Measurements from ENCODE around the gene HOXD4. TPM values are rescaled to one million over a fixed set of nuclear protein-coding genes. Genes with fewer than 3 reads are reported as not detected.

Gene HOXD4
- total RNA-seq, 4 donors from 2014 or later, result 1.9 to 3.1 TPM; not detected in 2

DNA sequence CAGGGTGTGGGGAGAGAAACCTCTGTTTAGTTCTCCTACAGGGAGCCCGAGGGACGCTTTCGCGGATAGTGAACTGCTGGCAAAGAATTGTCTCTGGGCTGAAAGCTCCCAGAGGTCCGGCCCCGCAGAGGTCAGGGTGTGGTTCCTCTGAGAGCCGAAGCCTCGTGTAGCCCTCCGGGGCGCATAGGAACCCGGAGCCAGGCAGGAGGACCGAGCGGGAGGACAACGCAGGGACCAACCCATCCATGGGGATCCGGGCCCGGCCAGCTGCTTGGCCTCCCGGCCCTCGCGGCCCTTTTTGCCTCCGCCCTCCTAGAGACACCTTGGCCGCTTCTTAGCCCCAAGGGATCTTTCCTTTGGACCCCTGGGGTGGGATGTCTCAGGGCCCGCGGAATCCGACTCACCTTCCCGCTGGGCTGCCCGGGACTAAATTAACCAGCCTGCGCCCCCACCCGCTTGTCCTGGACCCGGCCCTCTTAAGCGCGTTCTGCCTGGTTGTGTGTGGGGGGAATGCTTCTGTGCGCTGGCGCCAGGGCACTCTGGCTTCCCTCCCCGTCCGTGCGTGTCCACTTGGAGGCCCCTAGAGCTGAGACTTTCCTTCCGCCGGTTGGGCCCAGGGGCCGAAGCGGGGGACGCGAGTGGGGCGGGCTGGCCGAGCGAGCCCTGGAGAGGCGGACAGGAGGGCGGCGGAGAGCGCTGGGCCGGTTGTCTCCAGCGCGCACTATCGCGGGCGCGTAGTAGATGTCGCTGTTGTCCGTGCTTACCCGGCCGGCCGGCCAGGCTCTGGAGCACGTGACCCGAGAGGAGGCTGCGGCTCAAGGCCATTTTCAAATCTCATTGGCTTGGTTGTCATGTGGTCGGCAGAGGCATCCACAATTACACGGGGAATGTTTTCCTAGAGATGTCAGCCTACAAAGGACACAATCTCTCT lies 35.2 kb upstream of the HOXD4 start, which contains the start of gene HOXD10:
Gene HOXD10 (plus strand): TSS at position 896 of the 931 bp plus-strand sequence. CDS start 56 bp downstream, outside the sequence.
- Histone ChIP-seq H3K27me3 (peaks cover 100% of the 10 kb centered on the region), H3K4me3 (peak within 1 kb of the TSS; percentile 35), H3K9me3 (no peaks in the 10 kb centered on the region), H3K36me3 (no peaks in the 10 kb centered on the region), H3K4me1 (peaks cover 14% of the 10 kb centered on the region), H3K27ac (peak within 1 kb of the TSS; percentile 31)
- 11% methylated on average over 38 of the region's 66 CpGs for WGBS
- no peak for DNase-seq (ENCODE audit: low spot score in 2 of 2)
- TF ChIP-seq POLR2AphosphoS5 (IDR thresholded peaks at IDR 0.05) (no peak), EP300 (IDR thresholded peaks at IDR 0.05) (no peak), POLR2A (IDR thresholded peaks at IDR 0.05) (no peak)
- TF ChIP-seq, protein P1, sequence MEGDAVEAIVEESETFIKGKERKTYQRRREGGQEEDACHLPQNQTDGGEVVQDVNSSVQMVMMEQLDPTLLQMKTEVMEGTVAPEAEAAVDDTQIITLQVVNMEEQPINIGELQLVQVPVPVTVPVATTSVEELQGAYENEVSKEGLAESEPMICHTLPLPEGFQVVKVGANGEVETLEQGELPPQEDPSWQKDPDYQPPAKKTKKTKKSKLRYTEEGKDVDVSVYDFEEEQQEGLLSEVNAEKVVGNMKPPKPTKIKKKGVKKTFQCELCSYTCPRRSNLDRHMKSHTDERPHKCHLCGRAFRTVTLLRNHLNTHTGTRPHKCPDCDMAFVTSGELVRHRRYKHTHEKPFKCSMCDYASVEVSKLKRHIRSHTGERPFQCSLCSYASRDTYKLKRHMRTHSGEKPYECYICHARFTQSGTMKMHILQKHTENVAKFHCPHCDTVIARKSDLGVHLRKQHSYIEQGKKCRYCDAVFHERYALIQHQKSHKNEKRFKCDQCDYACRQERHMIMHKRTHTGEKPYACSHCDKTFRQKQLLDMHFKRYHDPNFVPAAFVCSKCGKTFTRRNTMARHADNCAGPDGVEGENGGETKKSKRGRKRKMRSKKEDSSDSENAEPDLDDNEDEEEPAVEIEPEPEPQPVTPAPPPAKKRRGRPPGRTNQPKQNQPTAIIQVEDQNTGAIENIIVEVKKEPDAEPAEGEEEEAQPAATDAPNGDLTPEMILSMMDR (IDR thresholded peaks at IDR 0.05), result no peak

DNA sequence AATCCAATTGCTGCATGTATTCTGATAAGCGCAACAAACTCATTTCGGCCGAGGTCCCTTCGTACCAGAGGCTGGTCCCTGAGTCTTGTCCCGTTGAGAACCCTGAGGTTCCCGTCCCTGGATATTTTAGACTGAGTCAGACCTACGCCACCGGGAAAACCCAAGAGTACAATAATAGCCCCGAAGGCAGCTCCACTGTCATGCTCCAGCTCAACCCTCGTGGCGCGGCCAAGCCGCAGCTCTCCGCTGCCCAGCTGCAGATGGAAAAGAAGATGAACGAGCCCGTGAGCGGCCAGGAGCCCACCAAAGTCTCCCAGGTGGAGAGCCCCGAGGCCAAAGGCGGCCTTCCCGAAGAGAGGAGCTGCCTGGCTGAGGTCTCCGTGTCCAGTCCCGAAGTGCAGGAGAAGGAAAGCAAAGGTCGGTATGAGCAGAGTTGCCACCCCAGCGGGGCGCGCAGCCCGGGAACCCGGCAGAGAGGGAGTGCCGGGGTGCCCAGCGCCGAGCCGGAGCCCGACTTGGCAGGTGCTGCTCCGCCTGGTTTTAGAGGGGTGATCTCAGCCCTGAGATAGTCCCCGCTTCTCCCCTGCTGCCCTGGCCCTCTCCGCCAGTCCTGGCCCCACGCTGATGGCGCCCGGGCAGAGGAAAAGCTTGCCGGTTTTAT lies 34.1 kb upstream of the HOXD4 start:
- Histone ChIP-seq H3K36me3 (no peaks in the 10 kb centered on the region), H3K27me3 (peaks cover 100% of the 10 kb centered on the region), H3K9me3 (no peaks in the 10 kb centered on the region), H3K27ac (no peak overlapping the region), H3K4me1 (peaks cover 20% of the 10 kb centered on the region), H3K4me3 (peak overlapping the region; percentile 35)
- no peak for DNase-seq (ENCODE audit: low spot score in 2 of 2)
- WGBS, result 30% methylated on average over 4 of the region's 40 CpGs
- TF ChIP-seq POLR2AphosphoS5 (IDR thresholded peaks at IDR 0.05) (no peak), EP300 (IDR thresholded peaks at IDR 0.05) (no peak), POLR2A (IDR thresholded peaks at IDR 0.05) (no peak)
- TF ChIP-seq, protein P1 (IDR thresholded peaks at IDR 0.05), result no peak

DNA sequence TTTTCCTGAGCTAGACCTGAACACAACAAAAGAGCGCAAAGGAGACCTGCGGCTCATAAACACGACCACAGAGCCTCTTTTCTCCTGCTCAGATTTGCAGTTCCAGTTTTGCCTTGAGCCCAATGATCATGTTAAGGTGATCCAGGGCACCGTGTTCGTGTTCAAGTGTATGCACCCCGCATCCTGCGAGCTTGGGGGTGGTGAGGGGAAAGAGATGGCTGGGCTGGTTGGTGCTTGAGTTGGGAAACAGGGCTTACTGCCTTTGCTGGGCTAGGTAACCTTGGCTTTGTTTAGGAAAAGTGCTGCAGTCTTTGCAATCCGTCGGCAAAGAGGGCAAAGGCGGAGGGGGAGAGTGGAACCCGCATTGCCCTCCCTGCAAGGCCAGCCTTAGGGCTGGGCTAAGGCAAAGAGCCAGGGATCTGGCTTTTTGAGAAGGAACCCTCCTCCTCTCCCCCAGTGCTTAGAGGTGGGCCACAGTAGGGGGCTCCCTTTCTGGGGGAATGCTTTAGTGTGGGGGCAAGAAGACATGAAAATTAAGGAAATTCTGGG lies 33.5 kb upstream of the HOXD4 start:
- Histone ChIP-seq H3K9me3 (no peaks in the 10 kb centered on the region), H3K36me3 (no peaks in the 10 kb centered on the region), H3K4me3 (peak overlapping the region; percentile 35), H3K4me1 (peaks cover 26% of the 10 kb centered on the region), H3K27ac (no peak overlapping the region), H3K27me3 (peaks cover 100% of the 10 kb centered on the region)
- TF ChIP-seq POLR2A (IDR thresholded peaks at IDR 0.05) (no peak), EP300 (IDR thresholded peaks at IDR 0.05) (no peak), POLR2AphosphoS5 (IDR thresholded peaks at IDR 0.05) (no peak)
- TF ChIP-seq, protein P1 (IDR thresholded peaks at IDR 0.05), result no peak
- WGBS, result 40% methylated on average over 11 of the region's 11 CpGs
- DNase-seq (ENCODE audit: low spot score in 2 of 2), result peak in 1 of 2 donors; percentile 40

DNA sequence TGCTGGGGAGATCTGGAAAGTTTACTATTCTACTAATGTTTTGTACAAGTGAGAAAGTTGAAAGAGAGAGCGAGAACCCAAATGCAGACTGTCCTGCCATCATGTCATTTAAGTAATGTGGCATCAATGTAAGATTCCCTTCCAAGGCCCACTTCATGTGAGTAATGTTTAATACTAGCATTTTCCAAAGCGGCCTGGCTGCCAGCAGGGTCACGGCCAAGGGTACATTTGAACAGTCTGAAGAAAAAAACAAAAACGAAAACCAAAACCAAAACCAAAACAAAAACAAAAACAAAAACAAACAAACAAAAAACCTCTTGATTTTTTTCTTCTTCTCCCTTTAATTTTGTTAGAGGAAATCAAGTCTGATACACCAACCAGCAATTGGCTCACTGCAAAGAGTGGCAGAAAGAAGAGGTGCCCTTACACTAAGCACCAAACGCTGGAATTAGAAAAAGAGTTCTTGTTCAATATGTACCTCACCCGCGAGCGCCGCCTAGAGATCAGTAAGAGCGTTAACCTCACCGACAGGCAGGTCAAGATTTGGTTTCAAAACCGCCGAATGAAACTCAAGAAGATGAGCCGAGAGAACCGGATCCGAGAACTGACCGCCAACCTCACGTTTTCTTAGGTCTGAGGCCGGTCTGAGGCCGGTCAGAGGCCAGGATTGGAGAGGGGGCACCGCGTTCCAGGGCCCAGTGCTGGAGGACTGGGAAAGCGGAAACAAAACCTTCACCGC lies 32.6 kb upstream of the HOXD4 start:
- H3K4me3 ChIP-seq, result peak overlapping the region; percentile 35

More for the DNA sequence above, 32.6 kb upstream of the HOXD4 start:
- no peaks in the 10 kb centered on the region for H3K36me3 ChIP-seq
- peaks cover 100% of the 10 kb centered on the region for H3K27me3 ChIP-seq
- no peaks in the 10 kb centered on the region for H3K9me3 ChIP-seq
- DNase-seq (ENCODE audit: low spot score in 2 of 2), result no peak
- H3K4me1 ChIP-seq, result peaks cover 35% of the 10 kb centered on the region
- no peak for TF ChIP-seq POLR2A (IDR thresholded peaks at IDR 0.05)
- TF ChIP-seq, protein P1 (IDR thresholded peaks at IDR 0.05), result peak in 1 of 2 donors; percentile 39
- no peak overlapping the region for H3K27ac ChIP-seq
- WGBS, result 31% methylated on average over 24 of the region's 24 CpGs

All from suprapubic skin (tissue), 4 donors.